MCF 10A (cell line): Measurements from ENCODE around the gene SELENOM. TPM values are rescaled to one million over a fixed set of nuclear protein-coding genes. Genes with fewer than 3 reads are reported as not detected.
A peak's percentile ranks its signal among the peaks of the same experiment; 100 is the strongest.

Experiments used
- BruUV-seq: library from RNA; stranded (reverse); fragments of 400-500 nt; replicated peaks from 2 replicates; lab custom pipeline; 2021; lab: Mats Ljungman, UMichigan
- CTCF ChIA-PET: fragments of 300-600 bp; sonication (Branson Sonifier 250); formaldehyde crosslinking; extraction: SDS; loops from one replicate; lab custom pipeline; 2021; ENCODE audit warnings: antibody characterized with exemption, inconsistent platforms; lab: Yijun Ruan, JAX
- POLR2A ChIA-PET: fragments of 300-600, 350-650 bp; sonication (Branson Sonifier 250); formaldehyde crosslinking; extraction: SDS; loops from one replicate; lab custom pipeline; 2020; ENCODE audit warnings: antibody characterized with exemption, inconsistent platforms; lab: Yijun Ruan, JAX
- DNase-seq: peaks from one replicate; pipeline ENCODE4 v3.0.0-alpha.2; 2018; ENCODE audit not compliant: unreplicated experiment
- H3K27ac Mint-ChIP-seq: one replicate; pipeline ENCODE4 v1.8.0; 2022; ENCODE audit warnings: mild to moderate bottlenecking, low read depth, mixed read lengths; ENCODE audit not compliant: unreplicated experiment
- H3K27me3 Mint-ChIP-seq: one replicate; pipeline ENCODE4 v1.8.0; 2022; ENCODE audit warnings: mixed read lengths; ENCODE audit not compliant: insufficient read depth, unreplicated experiment
- H3K36me3 Mint-ChIP-seq: one replicate; pipeline ENCODE4 v1.8.0; 2022; ENCODE audit warnings: mild to moderate bottlenecking, moderate library complexity, mixed read lengths; ENCODE audit not compliant: insufficient read depth, unreplicated experiment
- H3K4me1 Mint-ChIP-seq: one replicate; pipeline ENCODE4 v1.8.0; 2022; ENCODE audit warnings: mixed read lengths; ENCODE audit not compliant: insufficient read depth, unreplicated experiment
- H3K4me3 Mint-ChIP-seq: one replicate; pipeline ENCODE4 v1.8.0; 2022; ENCODE audit warnings: mild to moderate bottlenecking, moderate library complexity, mixed read lengths; ENCODE audit not compliant: unreplicated experiment
- H3K9me3 Mint-ChIP-seq: one replicate; pipeline ENCODE4 v1.8.0; 2022; ENCODE audit warnings: mixed read lengths; ENCODE audit not compliant: unreplicated experiment
- CTCF ChIP-seq: fragments of 200-600 bp; IDR thresholded peaks from one replicate; pipeline ENCODE4 v1.8.0; 2022; ENCODE audit warnings: antibody characterized with exemption, mild to moderate bottlenecking; ENCODE audit not compliant: unreplicated experiment
- intact Hi-C: fragments of 100-400 bp; cut with micrococcal nuclease; formaldehyde crosslinking; loops from 2 replicates; pipeline ENCODE4 v1.14.1; 2022
- total RNA-seq: library from RNA; stranded (reverse); gene quantifications from 2 replicates; pipeline ENCODE4 v1.2.3, GENCODE V29; 2022

SELENOM gene
- total RNA-seq, 1 experiment from 2014 or later = 44.9 TPM

- intact Hi-C loops = no loop called here
- CTCF ChIA-PET = interaction anchor here (0.6 to 0.8 kb wide), 2 partner anchors 34 to 57 kb away, joined by 3 to 4 read pairs; no protein-coding TSS in a partner anchor
- POLR2A ChIA-PET = interaction anchor here (1.6 kb wide), 1 partner anchor 50 kb away, joined by 3 read pairs; no protein-coding TSS in a partner anchor
- BruUV-seq = no TSS peak
- Mint-ChIP-seq H3K4me1 (no peaks in the 10 kb centered on the region), H3K4me3 (no peak overlapping the region), H3K27me3 (no peaks in the 10 kb centered on the region), H3K27ac (no peak overlapping the region), H3K36me3 (no peaks in the 10 kb centered on the region), H3K9me3 (no peaks in the 10 kb centered on the region)
- no peak for DNase-seq
- no peak for TF ChIP-seq CTCF
These were observed 34.9 kb upstream of the SELENOM start for GRCh38 chr22:31142285-31142684.

GRCh38 chr22:31141551-31141950, 34.2 kb upstream of the SELENOM start:
- intact Hi-C loops = no loop called here
- Mint-ChIP-seq H3K27ac (no peak overlapping the region), H3K27me3 (no peaks in the 10 kb centered on the region), H3K9me3 (no peaks in the 10 kb centered on the region), H3K4me1 (no peaks in the 10 kb centered on the region), H3K36me3 (no peaks in the 10 kb centered on the region), H3K4me3 (no peak overlapping the region)
- BruUV-seq = no TSS peak
- TF ChIP-seq CTCF = no peak
- DNase-seq = no peak
- ChIA-PET POLR2A (interaction anchor here (0.7 to 1.6 kb wide), 2 partner anchors 17 to 51 kb away, joined by 3 to 4 read pairs; no protein-coding TSS in a partner anchor), CTCF (interaction anchor here (0.6 to 0.8 kb wide), 2 partner anchors 33 to 173 kb away, joined by 3 to 4 read pairs; partner anchors contain the start of gene MORC2)

DNA sequence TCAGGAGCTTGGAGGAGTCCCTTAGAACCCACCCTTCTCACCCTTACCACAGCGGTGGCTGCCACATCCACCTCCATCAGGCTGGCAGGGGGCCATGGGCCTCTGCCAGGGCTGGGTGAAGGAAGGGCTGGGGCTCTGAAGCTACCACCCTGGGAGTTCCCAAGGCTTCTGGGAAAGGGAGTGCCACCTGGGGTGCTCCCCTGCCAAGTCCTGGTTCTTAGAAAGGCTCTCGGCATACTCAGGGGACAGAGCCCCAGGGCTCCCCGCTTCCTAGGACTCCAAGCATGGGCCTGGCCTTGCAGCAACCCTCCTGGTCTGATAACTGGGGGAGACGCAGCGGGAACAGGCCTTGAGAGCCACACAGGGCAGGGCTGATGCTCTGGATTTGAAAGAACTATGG, 33.4 kb upstream of the SELENOM start:
- H3K27me3 Mint-ChIP-seq = no peaks in the 10 kb centered on the region
- intact Hi-C loops = no loop called here
- TF ChIP-seq CTCF = no peak
- BruUV-seq = no TSS peak
- H3K4me1 Mint-ChIP-seq = no peaks in the 10 kb centered on the region
- DNase-seq = peak; percentile 17
- H3K27ac Mint-ChIP-seq = no peak overlapping the region
- H3K36me3 Mint-ChIP-seq = no peaks in the 10 kb centered on the region
- H3K9me3 Mint-ChIP-seq = no peaks in the 10 kb centered on the region
- ChIA-PET CTCF (interaction anchor here (0.7 kb wide), 1 partner anchor 90 kb away, joined by 3 read pairs; no protein-coding TSS in a partner anchor), POLR2A (no interaction called here)
- H3K4me3 Mint-ChIP-seq = no peak overlapping the region

DNA sequence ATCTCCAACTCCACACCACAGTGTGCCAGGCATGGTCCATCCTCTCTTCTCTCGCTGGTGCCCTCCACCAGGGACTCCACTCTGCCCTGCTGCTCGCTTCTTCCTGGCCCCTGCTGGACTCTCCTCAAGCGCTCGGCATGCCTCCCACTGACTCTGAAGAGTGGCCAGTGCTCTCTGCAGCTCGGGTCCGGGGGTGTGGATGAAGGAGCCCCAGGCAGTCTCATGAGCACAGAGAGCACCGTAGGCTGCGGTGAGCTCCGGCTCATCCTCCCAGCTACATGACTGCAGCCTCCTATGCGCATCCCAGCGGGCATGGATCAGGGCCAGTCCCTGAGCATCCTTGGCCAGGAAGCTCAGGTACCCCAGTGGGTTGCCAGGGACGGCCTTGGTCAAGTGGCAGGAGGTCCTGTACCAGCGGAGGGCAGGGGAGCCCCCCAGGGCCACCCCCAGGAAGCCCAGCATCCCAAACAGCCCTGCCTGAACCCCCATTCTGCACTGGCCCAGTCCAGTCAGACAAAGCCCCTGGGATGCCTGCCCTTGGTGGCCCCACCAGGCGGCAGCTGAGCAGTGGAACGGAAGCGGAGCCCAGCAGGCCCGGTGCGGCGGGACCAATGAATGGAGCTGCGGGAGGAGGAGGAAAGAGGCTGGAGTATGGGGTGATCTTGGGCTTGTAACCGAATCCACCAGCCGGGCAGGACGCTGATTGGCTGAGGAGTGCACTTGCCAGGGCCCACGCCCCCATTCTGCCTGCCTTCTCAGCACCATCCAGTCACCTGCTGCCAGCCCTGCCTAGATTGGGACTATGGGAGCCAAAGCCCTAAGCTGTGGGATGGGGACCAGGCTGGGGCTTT, 32.7 kb upstream of the SELENOM start, which contains the start of gene PLA2G3:
PLA2G3 (minus strand) TSS at position 643 of the 851 bp plus-strand sequence; CDS start at position 489, 154 bp downstream.
- no TSS peak for BruUV-seq
- no peaks in the 10 kb centered on the region for H3K36me3 Mint-ChIP-seq
- CTCF ChIA-PET = interaction anchor here (0.7 kb wide), 1 partner anchor 91 kb away, joined by 3 read pairs; no protein-coding TSS in a partner anchor
- no peaks in the 10 kb centered on the region for H3K9me3 Mint-ChIP-seq
- no peak within 1 kb of the TSS for H3K4me3 Mint-ChIP-seq
- no peaks in the 10 kb centered on the region for H3K4me1 Mint-ChIP-seq
- DNase-seq = peak; percentile 24
- no peak for TF ChIP-seq CTCF
- no peaks in the 10 kb centered on the region for H3K27me3 Mint-ChIP-seq
- no peak within 1 kb of the TSS for H3K27ac Mint-ChIP-seq
- intact Hi-C loops = no loop called here
- POLR2A ChIA-PET = no interaction called here
